RPMI7951 (cell line): ENCODE data around the gene UBIAD1. TPM values are rescaled to one million over a fixed set of nuclear protein-coding genes. Genes with fewer than 3 reads are reported as not detected.

Experiments
- total RNA-seq: library from RNA; depleted of rRNA; stranded (reverse); fragments of >200 nt; shearing (Covaris generic); gene quantifications from 2 replicates; pipeline ENCODE4 v1.2.3, GENCODE V29; 2014; rRNA removed

Gene UBIAD1
- total RNA-seq, 1 experiment from 2014 or later: 7.1 TPM

Other genes with a start within 250 kb of the UBIAD1 start
- gene MASP2, start 226.0 kb upstream of the UBIAD1 start, total RNA-seq: not detected in 2 replicates
- gene SRM, start 213.2 kb upstream of the UBIAD1 start, total RNA-seq: 35.6 and 41.8 TPM in 2 replicates
- 76.9 and 105 TPM in 2 replicates for gene EXOSC10, start 173.3 kb upstream of the UBIAD1 start, total RNA-seq
- gene ANGPTL7, start 83.8 kb upstream of the UBIAD1 start, total RNA-seq: not detected in 2 replicates
- 30.4 and 31.1 TPM in 2 replicates for gene MTOR, start 10.6 kb upstream of the UBIAD1 start, total RNA-seq
- not detected in 2 replicates for gene DISP3, start 206.0 kb downstream of the UBIAD1 start, total RNA-seq